GM18519 (cell line): ENCODE measurements around the gene SLC11A2.
"Not testable (repeated sequence)": the region's sequence is repeated elsewhere in the genome, so short reads cannot be mapped to it uniquely, and the experiment has no call there.

Experiments
- ATAC-seq: cut with Tn5 transposase; IDR thresholded peaks from one replicate; pipeline ENCODE4 v1.9.1; 2021; ENCODE audit warnings: mild to moderate bottlenecking, moderate library complexity; ENCODE audit not compliant: unreplicated experiment, low FRiP score

SLC11A2 gene

GRCh38 chr12:51027342-51027835 is 1.2 kb upstream of the SLC11A2 start:
- ATAC-seq, result no peak

- no peak for ATAC-seq
These were observed 797 bp downstream of the SLC11A2 start for GRCh38 chr12:51025338-51025835.

GRCh38 chr12:51023625-51024382 is 2.4 kb downstream of the SLC11A2 start:
- ATAC-seq, result no peak

GRCh38 chr12:51021694-51022093 is 4.5 kb downstream of the SLC11A2 start:
- ATAC-seq, result no peak

GRCh38 chr12:51020448-51021182 is 5.6 kb downstream of the SLC11A2 start:
- no peak for ATAC-seq

GRCh38 chr12:51019927-51020326 is 6.3 kb downstream of the SLC11A2 start:
- ATAC-seq, result no peak

- no peak for ATAC-seq
These were observed 7.2 kb downstream of the SLC11A2 start for GRCh38 chr12:51018956-51019355.

GRCh38 chr12:51017452-51017851 is 8.7 kb downstream of the SLC11A2 start:
- no peak for ATAC-seq

GRCh38 chr12:51014467-51014866 is 11.7 kb downstream of the SLC11A2 start:
- ATAC-seq, result not testable (repeated sequence)

- ATAC-seq, result no peak
These were observed 12.7 kb downstream of the SLC11A2 start for GRCh38 chr12:51013441-51013840.

- ATAC-seq, result no peak
These were observed 13.5 kb downstream of the SLC11A2 start for GRCh38 chr12:51012570-51013236.

GRCh38 chr12:51011955-51012354 is 14.2 kb downstream of the SLC11A2 start:
- ATAC-seq, result no peak

- ATAC-seq, result no peak
These were observed 17.1 kb downstream of the SLC11A2 start for GRCh38 chr12:51009056-51009440.

GRCh38 chr12:51008329-51009055 is 17.7 kb downstream of the SLC11A2 start:
- no peak for ATAC-seq

GRCh38 chr12:51005671-51006070 is 20.5 kb downstream of the SLC11A2 start:
- ATAC-seq, result no peak

GRCh38 chr12:51005030-51005429 is 21.2 kb downstream of the SLC11A2 start:
- ATAC-seq, result no peak

GRCh38 chr12:51004504-51004903 is 21.7 kb downstream of the SLC11A2 start:
- ATAC-seq, result no peak

- no peak for ATAC-seq
These were observed 24.4 kb downstream of the SLC11A2 start for GRCh38 chr12:51001799-51002198.

GRCh38 chr12:51000245-51000644 is 25.9 kb downstream of the SLC11A2 start:
- ATAC-seq, result no peak

- no peak for ATAC-seq
These were observed 27.1 kb downstream of the SLC11A2 start for GRCh38 chr12:50999093-50999492.
